ENCODE measurements around the gene CHST11. TPM values are rescaled to one million over a fixed set of nuclear protein-coding genes. Genes with fewer than 3 reads are reported as not detected.

The CHST11 gene
- total RNA-seq, 1 experiment from 2014 or later, result 1.1 TPM

GRCh38 chr12:104419717-104420116 lies 37.0 kb upstream of the CHST11 start:
- no peak overlapping the region for H3K27ac ChIP-seq (ENCODE audit: low read depth, low read length, poor library complexity, severe bottlenecking)
- POLR2A ChIA-PET (ENCODE audit: low non-redundant PET), result no interaction called here
- DNase-seq (ENCODE audit: low spot score), result no peak
- intact Hi-C loops (cut with micrococcal nuclease; ENCODE audit: unreplicated experiment), result no loop called here
- H3K9me3 ChIP-seq (ENCODE audit: low read depth, low read length, poor library complexity, severe bottlenecking), result no peaks in the 10 kb centered on the region
- CTCF ChIA-PET, result no interaction called here
- no peaks in the 10 kb centered on the region for H3K4me1 ChIP-seq (ENCODE audit: insufficient read depth, low read length, poor library complexity, severe bottlenecking)
- H3K27me3 ChIP-seq (replicated peaks; ENCODE audit: insufficient read depth, low read depth, low read length, poor library complexity), result no peaks in the 10 kb centered on the region
- no peak for TF ChIP-seq CTCF (conservative IDR thresholded peaks at IDR 0.05; ENCODE audit: low read depth, low read length)
- no peak for TF ChIP-seq EZH2 (IDR thresholded peaks at IDR 0.05; ENCODE audit: borderline replicate concordance, low read depth, low read length, poor library complexity, severe bottlenecking)
- H3K36me3 ChIP-seq (ENCODE audit: insufficient read depth, low read length, poor library complexity, severe bottlenecking), result no peaks in the 10 kb centered on the region
- BruUV-seq (replicated peaks), result no TSS peak
- no peak overlapping the region for H3K4me3 ChIP-seq (ENCODE audit: low read depth, low read length, poor library complexity, severe bottlenecking)

GRCh38 chr12:104420868-104421267 lies 35.9 kb upstream of the CHST11 start:
- POLR2A ChIA-PET (ENCODE audit: low non-redundant PET), result no interaction called here
- BruUV-seq (replicated peaks), result no TSS peak
- TF ChIP-seq CTCF (conservative IDR thresholded peaks at IDR 0.05; ENCODE audit: low read depth, low read length), result no peak
- no peak for TF ChIP-seq EZH2 (IDR thresholded peaks at IDR 0.05; ENCODE audit: borderline replicate concordance, low read depth, low read length, poor library complexity, severe bottlenecking)

GRCh38 chr12:104421343-104421742 lies 35.4 kb upstream of the CHST11 start:
- intact Hi-C loops (cut with micrococcal nuclease; ENCODE audit: unreplicated experiment), result no loop called here
- POLR2A ChIA-PET (ENCODE audit: low non-redundant PET), result no interaction called here
- no peaks in the 10 kb centered on the region for H3K36me3 ChIP-seq (ENCODE audit: insufficient read depth, low read length, poor library complexity, severe bottlenecking)
- no peaks in the 10 kb centered on the region for H3K9me3 ChIP-seq (ENCODE audit: low read depth, low read length, poor library complexity, severe bottlenecking)
- no peak for DNase-seq (ENCODE audit: low spot score)
- no peak overlapping the region for H3K4me3 ChIP-seq (ENCODE audit: low read depth, low read length, poor library complexity, severe bottlenecking)
- H3K27me3 ChIP-seq (replicated peaks; ENCODE audit: insufficient read depth, low read depth, low read length, poor library complexity), result no peaks in the 10 kb centered on the region
- no peaks in the 10 kb centered on the region for H3K4me1 ChIP-seq (ENCODE audit: insufficient read depth, low read length, poor library complexity, severe bottlenecking)
- CTCF ChIA-PET, result no interaction called here
- no TSS peak for BruUV-seq (replicated peaks)
- TF ChIP-seq CTCF (conservative IDR thresholded peaks at IDR 0.05; ENCODE audit: low read depth, low read length) (no peak), EZH2 (IDR thresholded peaks at IDR 0.05; ENCODE audit: borderline replicate concordance, low read depth, low read length, poor library complexity, severe bottlenecking) (no peak)
- H3K27ac ChIP-seq (ENCODE audit: low read depth, low read length, poor library complexity, severe bottlenecking), result no peak overlapping the region

More at GRCh38 chr12:104420868-104421267, 35.9 kb upstream of the CHST11 start:
- Histone ChIP-seq H3K36me3 (ENCODE audit: insufficient read depth, low read length, poor library complexity, severe bottlenecking) (no peaks in the 10 kb centered on the region), H3K9me3 (ENCODE audit: low read depth, low read length, poor library complexity, severe bottlenecking) (no peaks in the 10 kb centered on the region), H3K4me3 (ENCODE audit: low read depth, low read length, poor library complexity, severe bottlenecking) (no peak overlapping the region), H3K27ac (ENCODE audit: low read depth, low read length, poor library complexity, severe bottlenecking) (no peak overlapping the region), H3K4me1 (ENCODE audit: insufficient read depth, low read length, poor library complexity, severe bottlenecking) (no peaks in the 10 kb centered on the region), H3K27me3 (replicated peaks; ENCODE audit: insufficient read depth, low read depth, low read length, poor library complexity) (no peaks in the 10 kb centered on the region)
- CTCF ChIA-PET, result no interaction called here
- no peak for DNase-seq (ENCODE audit: low spot score)
- intact Hi-C loops (cut with micrococcal nuclease; ENCODE audit: unreplicated experiment), result no loop called here

All from A673 (cell line).